Ectodermal cell (in vitro differentiated cells): ENCODE results near the gene EHD2. TPM values are rescaled to one million over a fixed set of nuclear protein-coding genes. Genes with fewer than 3 reads are reported as not detected.
A peak's percentile ranks its signal among the peaks of the same experiment; 100 is the strongest.
"Not testable (repeated sequence)": the region's sequence is repeated elsewhere in the genome, so short reads cannot be mapped to it uniquely, and the experiment has no call there.

Experiments used
- H3K27ac ChIP-seq: 2 replicates; pipeline ENCODE4 v1.7.0; 2013; ENCODE audit warnings: mild to moderate bottlenecking, low read depth, low read length; ENCODE audit not compliant: insufficient read depth, poor library complexity, severe bottlenecking
- H3K27me3 ChIP-seq: 2 replicates; pipeline ENCODE4 v1.7.0; 2013; ENCODE audit warnings: mild to moderate bottlenecking, low read length; ENCODE audit not compliant: insufficient read depth, control insufficient read depth, poor library complexity, severe bottlenecking
- H3K36me3 ChIP-seq: one replicate; pipeline ENCODE4 v1.7.0; 2013; ENCODE audit warnings: low read length; ENCODE audit not compliant: control insufficient read depth, insufficient read depth
- H3K4me1 ChIP-seq: one replicate; pipeline ENCODE4 v1.7.0; 2013; ENCODE audit warnings: low read length; ENCODE audit not compliant: control insufficient read depth, insufficient read depth
- H3K4me3 ChIP-seq: 2 replicates; pipeline ENCODE4 v1.7.0; 2013; ENCODE audit warnings: low read depth, low read length, control low read depth; ENCODE audit not compliant: insufficient read depth
- H3K9me3 ChIP-seq: 2 replicates; pipeline ENCODE4 v1.7.0; 2013; ENCODE audit warnings: mild to moderate bottlenecking, low read length, moderate library complexity; ENCODE audit not compliant: control insufficient read depth
- WGBS, 2 experiments: methylation state at CpG; one replicate each; pipeline ENCODE4 v1.1.7; 2013; ENCODE audit warnings: missing lambda C conversion rate in 2 of 2; 5-methylcytosine and 5-hydroxymethylcytosine counted together
- polyA plus RNA-seq, 4 experiments: library from polyadenylated mRNA; stranded (reverse); fragments of 50-300 nt; gene quantifications; one replicate each; pipeline ENCODE4 v1.2.3, GENCODE V29; 2013

Gene EHD2, protein sequence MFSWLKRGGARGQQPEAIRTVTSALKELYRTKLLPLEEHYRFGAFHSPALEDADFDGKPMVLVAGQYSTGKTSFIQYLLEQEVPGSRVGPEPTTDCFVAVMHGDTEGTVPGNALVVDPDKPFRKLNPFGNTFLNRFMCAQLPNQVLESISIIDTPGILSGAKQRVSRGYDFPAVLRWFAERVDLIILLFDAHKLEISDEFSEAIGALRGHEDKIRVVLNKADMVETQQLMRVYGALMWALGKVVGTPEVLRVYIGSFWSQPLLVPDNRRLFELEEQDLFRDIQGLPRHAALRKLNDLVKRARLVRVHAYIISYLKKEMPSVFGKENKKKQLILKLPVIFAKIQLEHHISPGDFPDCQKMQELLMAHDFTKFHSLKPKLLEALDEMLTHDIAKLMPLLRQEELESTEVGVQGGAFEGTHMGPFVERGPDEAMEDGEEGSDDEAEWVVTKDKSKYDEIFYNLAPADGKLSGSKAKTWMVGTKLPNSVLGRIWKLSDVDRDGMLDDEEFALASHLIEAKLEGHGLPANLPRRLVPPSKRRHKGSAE
- 14.2 TPM for polyA plus RNA-seq (2013, experiment 1 of 4)
- polyA plus RNA-seq (2013, experiment 2 of 4) = 15.5 TPM
- polyA plus RNA-seq (2013, experiment 3 of 4) = 9.9 TPM
- polyA plus RNA-seq (2013, experiment 4 of 4) = 10.6 TPM

DNA sequence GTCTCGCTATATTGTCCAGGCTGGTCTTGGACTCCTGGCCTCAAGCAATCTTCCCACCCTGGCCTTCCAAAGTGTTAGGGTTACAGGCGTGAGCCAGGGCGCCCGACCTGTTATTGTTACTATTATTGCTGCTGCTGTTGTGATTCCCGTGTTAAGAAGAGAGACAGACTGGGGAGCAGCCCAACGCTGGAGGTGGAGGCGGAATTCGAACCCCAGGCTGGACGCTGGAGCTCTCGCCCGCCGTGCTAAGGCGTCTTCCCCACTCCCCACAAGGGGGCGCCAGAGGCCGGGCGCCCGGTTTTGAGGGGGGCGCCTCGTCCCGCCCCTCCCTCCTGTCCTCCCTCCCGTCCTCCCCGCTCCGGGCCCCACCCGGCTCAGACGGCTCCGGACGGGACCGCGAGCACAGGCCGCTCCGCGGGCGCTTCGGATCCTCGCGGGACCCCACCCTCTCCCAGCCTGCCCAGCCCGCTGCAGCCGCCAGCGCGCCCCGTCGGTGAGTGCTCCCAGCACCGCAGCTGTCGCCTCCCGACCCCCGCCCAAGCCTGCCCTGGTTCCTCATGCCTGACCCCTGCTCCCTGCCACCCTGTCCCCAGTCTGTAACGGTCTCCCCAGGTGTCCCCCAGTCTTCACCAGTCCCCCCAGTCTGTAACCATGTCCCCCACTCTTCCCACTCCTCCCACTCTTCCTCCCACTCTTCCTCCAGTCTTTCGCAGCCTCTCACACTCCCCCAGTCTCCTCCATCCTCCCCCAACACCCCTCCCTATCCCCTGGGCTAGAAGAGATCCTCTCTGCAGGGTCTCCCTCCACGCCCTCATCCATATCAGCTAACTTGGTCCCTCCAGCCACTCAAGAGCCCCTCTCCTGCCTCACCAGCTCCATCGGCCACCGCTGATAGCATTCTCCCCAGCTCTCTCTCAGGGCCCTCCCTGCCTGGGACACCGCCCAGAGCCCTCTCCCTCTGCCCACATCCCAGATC is at the start of gene EHD2:
EHD2 (plus strand) TSS at position 377 of the 976 bp plus-strand sequence. CDS start 3,191 bp downstream, outside the sequence.
- H3K27me3 ChIP-seq = no peaks in the 10 kb centered on the region
- peak within 1 kb of the TSS; percentile 45 for H3K4me3 ChIP-seq
- WGBS, 2 experiments = 11% methylated on average over 52 of the region's 52 CpGs
- H3K27ac ChIP-seq = no peak within 1 kb of the TSS
- H3K36me3 ChIP-seq = no peaks in the 10 kb centered on the region
- no peaks in the 10 kb centered on the region for H3K9me3 ChIP-seq
- H3K4me1 ChIP-seq = no peaks in the 10 kb centered on the region

- 91% methylated on average over 3 of the region's 3 CpGs for whole genome bisulfite sequencing, 2 experiments
- Histone ChIP-seq H3K4me1 (no peaks in the 10 kb centered on the region), H3K27me3 (no peaks in the 10 kb centered on the region), H3K9me3 (no peaks in the 10 kb centered on the region), H3K4me3 (no peak overlapping the region), H3K27ac (no peak overlapping the region), H3K36me3 (no peaks in the 10 kb centered on the region)
Measured at GRCh38 chr19:47663435-47663910, 49.7 kb upstream of the EHD2 start.

- WGBS, 2 experiments = 95 to 96% methylated on average over 24 of the region's 24 CpGs
- Histone ChIP-seq H3K27me3 (no peaks in the 10 kb centered on the region), H3K9me3 (no peaks in the 10 kb centered on the region), H3K4me3 (no peak overlapping the region), H3K36me3 (no peaks in the 10 kb centered on the region), H3K27ac (no peak overlapping the region), H3K4me1 (no peaks in the 10 kb centered on the region)
Measured at GRCh38 chr19:47663911-47664771, 49.1 kb upstream of the EHD2 start.

DNA sequence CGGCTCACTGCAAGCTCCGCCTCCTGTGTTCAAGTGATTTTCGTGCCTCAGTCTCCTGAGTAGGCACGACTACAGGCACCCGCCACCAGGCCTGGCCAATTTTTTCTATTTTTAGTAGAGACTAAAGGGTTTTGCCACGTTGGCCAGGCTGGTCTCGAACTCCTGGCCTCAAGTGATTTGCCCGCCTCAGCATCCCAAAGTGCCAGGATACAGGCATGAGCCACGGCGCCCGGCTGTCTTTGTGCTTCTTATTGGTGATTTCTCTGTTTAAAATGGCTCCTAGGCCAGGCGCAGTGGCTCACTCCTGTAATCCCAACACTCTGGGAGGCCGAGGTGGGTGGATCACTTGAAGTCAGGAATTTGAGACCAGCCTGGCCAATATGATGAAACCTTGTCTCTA is 44.7 kb upstream of the EHD2 start:
- not testable (repeated sequence) for H3K27me3 ChIP-seq, H3K4me1 ChIP-seq, H3K9me3 ChIP-seq, H3K36me3 ChIP-seq, H3K4me3 ChIP-seq, H3K27ac ChIP-seq
- WGBS, 2 experiments = 90 to 91% methylated on average over 13 of the region's 13 CpGs

DNA sequence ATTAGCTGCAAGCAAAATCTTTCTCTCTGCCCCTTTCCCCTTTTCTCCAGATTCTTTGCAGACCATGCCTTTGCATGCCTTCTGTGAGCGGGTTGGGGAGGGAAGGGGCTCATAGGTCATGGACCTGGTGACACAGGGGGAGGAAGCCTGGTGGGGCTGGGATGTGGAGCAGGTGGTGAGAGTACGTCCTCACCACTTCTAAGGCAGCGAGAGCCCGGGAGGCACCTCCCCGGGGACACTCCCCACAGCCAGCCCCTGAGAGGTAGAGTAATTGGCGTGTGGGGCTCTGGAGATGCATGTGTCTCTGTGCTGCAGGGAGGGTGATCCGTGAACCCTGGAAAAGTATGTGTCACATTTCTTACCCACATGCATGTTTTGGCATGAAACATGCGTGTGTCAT is 42.5 kb upstream of the EHD2 start:
- Histone ChIP-seq H3K4me1 (no peaks in the 10 kb centered on the region), H3K27me3 (no peaks in the 10 kb centered on the region), H3K27ac (no peak overlapping the region), H3K9me3 (no peaks in the 10 kb centered on the region), H3K36me3 (peaks cover 3% of the 10 kb centered on the region), H3K4me3 (no peak overlapping the region)
- WGBS, 2 experiments = 94 to 95% methylated on average over 8 of the region's 8 CpGs

DNA sequence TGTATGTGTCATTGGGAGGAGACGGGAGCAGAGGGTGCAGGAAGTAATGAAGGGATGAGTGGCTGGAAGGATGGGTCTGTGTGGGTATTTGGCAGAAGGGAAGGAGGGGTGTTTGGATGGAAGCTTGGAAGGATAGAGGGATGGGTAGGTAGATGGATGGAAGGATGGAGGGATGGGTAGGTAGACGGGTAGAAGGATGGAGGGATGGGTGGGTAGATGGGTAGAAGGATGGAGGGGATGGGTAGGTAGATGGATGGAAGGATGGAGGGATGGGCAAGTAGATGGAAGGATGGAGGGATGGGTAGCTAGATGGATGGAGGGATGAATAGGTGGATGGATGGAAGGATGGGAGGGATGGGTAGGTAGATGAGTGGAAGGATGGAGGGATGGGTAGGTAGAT is 41.7 kb upstream of the EHD2 start:
- H3K27ac ChIP-seq = no peak overlapping the region
- H3K4me3 ChIP-seq = no peak overlapping the region
- peaks cover 3% of the 10 kb centered on the region for H3K36me3 ChIP-seq
- no peaks in the 10 kb centered on the region for H3K4me1 ChIP-seq
- 96% methylated on average over 2 of the region's 2 CpGs for WGBS, 2 experiments
- no peaks in the 10 kb centered on the region for H3K9me3 ChIP-seq
- H3K27me3 ChIP-seq = no peaks in the 10 kb centered on the region

- WGBS, 2 experiments = 96 to 98% methylated on average over 5 to 7 of the region's 7 CpGs
- Histone ChIP-seq H3K27me3 (no peaks in the 10 kb centered on the region), H3K4me3 (no peak overlapping the region), H3K9me3 (no peaks in the 10 kb centered on the region), H3K36me3 (peaks cover 6% of the 10 kb centered on the region), H3K27ac (no peak overlapping the region), H3K4me1 (no peaks in the 10 kb centered on the region)
Measured at GRCh38 chr19:47673426-47673825, 39.8 kb upstream of the EHD2 start.

- WGBS, 2 experiments = 76 to 82% methylated on average over 5 of the region's 5 CpGs
- no peak overlapping the region for H3K4me3 ChIP-seq
- no peaks in the 10 kb centered on the region for H3K27me3 ChIP-seq
- H3K9me3 ChIP-seq = no peaks in the 10 kb centered on the region
- no peak overlapping the region for H3K27ac ChIP-seq
- H3K4me1 ChIP-seq = no peaks in the 10 kb centered on the region
- peaks cover 6% of the 10 kb centered on the region for H3K36me3 ChIP-seq
Measured at GRCh38 chr19:47674548-47674947, 38.7 kb upstream of the EHD2 start.

DNA sequence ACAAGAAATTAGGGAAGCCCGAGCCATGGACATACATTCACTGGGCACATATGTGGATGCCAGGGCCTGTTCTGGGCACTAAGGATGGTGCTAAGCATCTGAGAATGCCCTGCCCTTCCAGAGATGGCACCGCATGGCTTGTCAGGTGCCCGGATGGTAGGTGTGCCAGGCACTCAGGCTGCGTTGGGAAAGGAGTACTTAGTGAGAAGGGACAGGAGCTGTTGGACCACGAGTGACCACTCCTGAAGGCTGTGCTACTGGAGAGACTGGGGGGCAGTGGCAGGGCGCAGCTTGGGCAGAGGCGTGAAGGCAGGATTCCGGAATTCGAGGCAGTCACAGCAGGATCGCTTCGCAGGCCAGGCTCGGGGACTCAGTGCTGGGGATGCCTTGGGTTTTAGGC is 38.0 kb upstream of the EHD2 start:
- no peaks in the 10 kb centered on the region for H3K27me3 ChIP-seq
- H3K4me1 ChIP-seq = no peaks in the 10 kb centered on the region
- no peak overlapping the region for H3K4me3 ChIP-seq
- H3K36me3 ChIP-seq = peaks cover 12% of the 10 kb centered on the region
- WGBS, 2 experiments = 92 to 94% methylated on average over 12 of the region's 12 CpGs
- H3K9me3 ChIP-seq = no peaks in the 10 kb centered on the region
- no peak overlapping the region for H3K27ac ChIP-seq
